Astrocyte of the spinal cord (primary cell): ENCODE measurements around the gene HERC6.

Experiments used
- DNase-seq: peaks from one replicate; pipeline ENCODE4 v3.0.0; 2011; ENCODE audit warnings: low read depth, low spot score
- H3K4me3 ChIP-seq: 2 replicates; pipeline ENCODE4 v1.5.1; 2011; ENCODE audit warnings: low read depth, mild to moderate bottlenecking, low read length, moderate library complexity
- CTCF ChIP-seq: IDR thresholded peaks from 2 replicates; pipeline ENCODE4 v1.5.1; 2012; ENCODE audit warnings: low read depth, mild to moderate bottlenecking, low read length, inconsistent platforms
- in situ Hi-C: cut with HindIII; loops from 2 replicates; pipeline ENCODE4 v1.10.0; 2017; ENCODE audit warnings: low sequenced_read_pairs

HERC6 gene

GRCh38 chr4:88451205-88451604, 72.6 kb downstream of the HERC6 start:
- H3K4me3 ChIP-seq = no peak overlapping the region
- DNase-seq = no peak
- in situ Hi-C loops = no loop called here
- TF ChIP-seq CTCF = no peak

GRCh38 chr4:88452912-88453311, 74.3 kb downstream of the HERC6 start:
- no peak for TF ChIP-seq CTCF
- no peak for DNase-seq
- in situ Hi-C loops = no loop called here
- no peak overlapping the region for H3K4me3 ChIP-seq

- DNase-seq = peak; percentile 88
- peak within 1 kb of the TSS; percentile 56 for H3K4me3 ChIP-seq
- in situ Hi-C loops = no loop called here
- peak; percentile 74 for TF ChIP-seq CTCF
Measured at GRCh38 chr4:88456670-88457306, 78.1 kb downstream of the HERC6 start, which contains the start of gene HERC5. Gene HERC5 (plus strand): TSS chr4:88457119. CDS start chr4:88457270, 151 bp downstream.

- peak; percentile 1 for DNase-seq
- H3K4me3 ChIP-seq = peak overlapping the region; percentile 56
- TF ChIP-seq CTCF = no peak
Measured at GRCh38 chr4:88457307-88458103, 78.9 kb downstream of the HERC6 start.

GRCh38 chr4:88458104-88458740, 79.6 kb downstream of the HERC6 start:
- in situ Hi-C loops = no loop called here
- no peak overlapping the region for H3K4me3 ChIP-seq
- TF ChIP-seq CTCF = no peak
- peak; percentile 2 for DNase-seq

More at GRCh38 chr4:88457307-88458103, 78.9 kb downstream of the HERC6 start:
- in situ Hi-C loops = no loop called here

GRCh38 chr4:88465653-88466192, 87.1 kb downstream of the HERC6 start:
- in situ Hi-C loops = no loop called here
- DNase-seq = no peak
- H3K4me3 ChIP-seq = no peak overlapping the region
- TF ChIP-seq CTCF = no peak
